SK-N-SH treated with all-trans-retinoic acid at 6 μM for 48 hours (cell line): Measurements from ENCODE around the gene CDH6.

Source experiments
- BACH2 ChIP-seq: fragments of 250-450 bp; sonication (Bioruptor Pico); IDR thresholded peaks from 2 replicates; pipeline ENCODE4 v1.9.0; 2021; ENCODE audit warnings: mild to moderate bottlenecking, borderline replicate concordance
- ESRRG ChIP-seq: fragments of 250-450 bp; sonication (Bioruptor Pico); IDR thresholded peaks from 2 replicates; pipeline ENCODE4 v1.6.1; 2021; ENCODE audit warnings: mild to moderate bottlenecking
- PPARA ChIP-seq: fragments of 250-450 bp; sonication (Bioruptor Pico); IDR thresholded peaks from 2 replicates; pipeline ENCODE4 v1.5.0; 2020; ENCODE audit warnings: mild to moderate bottlenecking, borderline replicate concordance
- TCF4 ChIP-seq: fragments of 250-450 bp; sonication (Bioruptor Pico); IDR thresholded peaks from 2 replicates; pipeline ENCODE4 v1.8.0; 2021; ENCODE audit warnings: mild to moderate bottlenecking, moderate library complexity, borderline replicate concordance
- TOX ChIP-seq: fragments of 250-450 bp; sonication (Bioruptor Pico); IDR thresholded peaks from 2 replicates; pipeline ENCODE4 v1.8.0; 2021; ENCODE audit warnings: mild to moderate bottlenecking, moderate library complexity, borderline replicate concordance
- ZC3H10 ChIP-seq: fragments of 250-450 bp; sonication (Bioruptor Pico); IDR thresholded peaks from 2 replicates; pipeline ENCODE4 v1.5.1; 2021; ENCODE audit warnings: mild to moderate bottlenecking, moderate library complexity
- ZFP3 ChIP-seq: fragments of 250-450 bp; sonication (Bioruptor Pico); IDR thresholded peaks from 2 replicates; pipeline ENCODE4 v1.5.0; 2020; ENCODE audit warnings: mild to moderate bottlenecking, moderate library complexity
- ZFP30 ChIP-seq: fragments of 450-650 bp; formaldehyde crosslinking; IDR thresholded peaks from 2 replicates; pipeline ENCODE4 v1.5.0; 2022; ENCODE audit warnings: mild to moderate bottlenecking, moderate library complexity
- ZNF565 ChIP-seq: fragments of 450-650 bp; formaldehyde crosslinking; conservative IDR thresholded peaks from 2 replicates; pipeline ENCODE4 v1.5.0; 2020; ENCODE audit warnings: low read depth, mild to moderate bottlenecking, moderate library complexity
- ZNF8 ChIP-seq: fragments of 450-650 bp; formaldehyde crosslinking; IDR thresholded peaks from 2 replicates; pipeline ENCODE4 v1.5.0; 2020; ENCODE audit warnings: mild to moderate bottlenecking, moderate library complexity
- TF ChIP-seq, protein P1 (sequence below): fragments of 250-450 bp; sonication (Bioruptor Pico); IDR thresholded peaks from 2 replicates; pipeline ENCODE4 v1.8.0; 2020; ENCODE audit warnings: mild to moderate bottlenecking, moderate library complexity, borderline replicate concordance
- TF ChIP-seq, protein P2 (sequence below): fragments of 250-450 bp; sonication (Bioruptor Pico); IDR thresholded peaks from 2 replicates; pipeline ENCODE4 v1.5.0; 2020; ENCODE audit warnings: mild to moderate bottlenecking, moderate library complexity
- TF ChIP-seq, protein P3 (sequence below): fragments of 250-450 bp; sonication (Bioruptor Pico); IDR thresholded peaks from 2 replicates; pipeline ENCODE4 v1.5.1; 2020; ENCODE audit warnings: low read depth, mild to moderate bottlenecking, moderate library complexity
- TF ChIP-seq, protein P4 (sequence below): fragments of 250-450 bp; sonication (Bioruptor Pico); IDR thresholded peaks from 2 replicates; pipeline ENCODE4 v1.5.1; 2021; ENCODE audit warnings: mild to moderate bottlenecking, moderate library complexity

DNA sequence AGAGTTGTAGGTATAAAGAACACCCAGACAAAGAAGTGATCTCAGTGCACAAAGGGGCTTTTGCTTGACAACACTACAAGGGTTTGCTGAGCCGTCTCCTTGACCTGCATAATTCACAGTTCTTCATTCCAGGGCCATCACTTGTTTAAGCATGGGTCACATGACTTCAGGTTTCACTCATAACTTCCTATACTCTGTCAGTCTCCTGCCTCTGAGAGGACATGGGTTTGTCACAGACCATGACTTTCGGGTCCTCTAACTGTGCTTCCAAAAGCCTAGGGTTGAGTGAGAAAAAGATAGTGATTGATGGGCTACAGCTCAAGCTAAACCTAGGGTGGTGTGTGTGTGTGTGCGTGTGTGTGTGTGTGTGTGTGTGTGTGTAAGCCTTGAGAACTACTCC lies 166.4 kb downstream of the CDH6 start:
- no peak for TF ChIP-seq ZFP30 (CRISPR knock-in tag)
- no peak for TF ChIP-seq TCF4
- TF ChIP-seq, protein P1, sequence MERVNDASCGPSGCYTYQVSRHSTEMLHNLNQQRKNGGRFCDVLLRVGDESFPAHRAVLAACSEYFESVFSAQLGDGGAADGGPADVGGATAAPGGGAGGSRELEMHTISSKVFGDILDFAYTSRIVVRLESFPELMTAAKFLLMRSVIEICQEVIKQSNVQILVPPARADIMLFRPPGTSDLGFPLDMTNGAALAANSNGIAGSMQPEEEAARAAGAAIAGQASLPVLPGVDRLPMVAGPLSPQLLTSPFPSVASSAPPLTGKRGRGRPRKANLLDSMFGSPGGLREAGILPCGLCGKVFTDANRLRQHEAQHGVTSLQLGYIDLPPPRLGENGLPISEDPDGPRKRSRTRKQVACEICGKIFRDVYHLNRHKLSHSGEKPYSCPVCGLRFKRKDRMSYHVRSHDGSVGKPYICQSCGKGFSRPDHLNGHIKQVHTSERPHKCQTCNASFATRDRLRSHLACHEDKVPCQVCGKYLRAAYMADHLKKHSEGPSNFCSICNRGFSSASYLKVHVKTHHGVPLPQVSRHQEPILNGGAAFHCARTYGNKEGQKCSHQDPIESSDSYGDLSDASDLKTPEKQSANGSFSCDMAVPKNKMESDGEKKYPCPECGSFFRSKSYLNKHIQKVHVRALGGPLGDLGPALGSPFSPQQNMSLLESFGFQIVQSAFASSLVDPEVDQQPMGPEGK (CRISPR knock-in tag), result no peak
- no peak for TF ChIP-seq ZC3H10 (CRISPR knock-in tag)
- TF ChIP-seq ZNF565 (CRISPR knock-in tag), result no peak
- no peak for TF ChIP-seq BACH2
- TF ChIP-seq, protein P2, sequence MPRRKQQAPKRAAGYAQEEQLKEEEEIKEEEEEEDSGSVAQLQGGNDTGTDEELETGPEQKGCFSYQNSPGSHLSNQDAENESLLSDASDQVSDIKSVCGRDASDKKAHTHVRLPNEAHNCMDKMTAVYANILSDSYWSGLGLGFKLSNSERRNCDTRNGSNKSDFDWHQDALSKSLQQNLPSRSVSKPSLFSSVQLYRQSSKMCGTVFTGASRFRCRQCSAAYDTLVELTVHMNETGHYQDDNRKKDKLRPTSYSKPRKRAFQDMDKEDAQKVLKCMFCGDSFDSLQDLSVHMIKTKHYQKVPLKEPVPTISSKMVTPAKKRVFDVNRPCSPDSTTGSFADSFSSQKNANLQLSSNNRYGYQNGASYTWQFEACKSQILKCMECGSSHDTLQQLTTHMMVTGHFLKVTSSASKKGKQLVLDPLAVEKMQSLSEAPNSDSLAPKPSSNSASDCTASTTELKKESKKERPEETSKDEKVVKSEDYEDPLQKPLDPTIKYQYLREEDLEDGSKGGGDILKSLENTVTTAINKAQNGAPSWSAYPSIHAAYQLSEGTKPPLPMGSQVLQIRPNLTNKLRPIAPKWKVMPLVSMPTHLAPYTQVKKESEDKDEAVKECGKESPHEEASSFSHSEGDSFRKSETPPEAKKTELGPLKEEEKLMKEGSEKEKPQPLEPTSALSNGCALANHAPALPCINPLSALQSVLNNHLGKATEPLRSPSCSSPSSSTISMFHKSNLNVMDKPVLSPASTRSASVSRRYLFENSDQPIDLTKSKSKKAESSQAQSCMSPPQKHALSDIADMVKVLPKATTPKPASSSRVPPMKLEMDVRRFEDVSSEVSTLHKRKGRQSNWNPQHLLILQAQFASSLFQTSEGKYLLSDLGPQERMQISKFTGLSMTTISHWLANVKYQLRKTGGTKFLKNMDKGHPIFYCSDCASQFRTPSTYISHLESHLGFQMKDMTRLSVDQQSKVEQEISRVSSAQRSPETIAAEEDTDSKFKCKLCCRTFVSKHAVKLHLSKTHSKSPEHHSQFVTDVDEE (CRISPR knock-in tag), result no peak
- no peak for TF ChIP-seq ESRRG (CRISPR knock-in tag)
- TF ChIP-seq, protein P3, sequence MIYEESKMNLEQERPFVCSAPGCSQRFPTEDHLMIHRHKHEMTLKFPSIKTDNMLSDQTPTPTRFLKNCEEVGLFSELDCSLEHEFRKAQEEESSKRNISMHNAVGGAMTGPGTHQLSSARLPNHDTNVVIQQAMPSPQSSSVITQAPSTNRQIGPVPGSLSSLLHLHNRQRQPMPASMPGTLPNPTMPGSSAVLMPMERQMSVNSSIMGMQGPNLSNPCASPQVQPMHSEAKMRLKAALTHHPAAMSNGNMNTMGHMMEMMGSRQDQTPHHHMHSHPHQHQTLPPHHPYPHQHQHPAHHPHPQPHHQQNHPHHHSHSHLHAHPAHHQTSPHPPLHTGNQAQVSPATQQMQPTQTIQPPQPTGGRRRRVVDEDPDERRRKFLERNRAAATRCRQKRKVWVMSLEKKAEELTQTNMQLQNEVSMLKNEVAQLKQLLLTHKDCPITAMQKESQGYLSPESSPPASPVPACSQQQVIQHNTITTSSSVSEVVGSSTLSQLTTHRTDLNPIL (CRISPR knock-in tag), result no peak
- TF ChIP-seq TOX (CRISPR knock-in tag), result no peak
- no peak for TF ChIP-seq ZFP3 (CRISPR knock-in tag)
- TF ChIP-seq, protein P4, sequence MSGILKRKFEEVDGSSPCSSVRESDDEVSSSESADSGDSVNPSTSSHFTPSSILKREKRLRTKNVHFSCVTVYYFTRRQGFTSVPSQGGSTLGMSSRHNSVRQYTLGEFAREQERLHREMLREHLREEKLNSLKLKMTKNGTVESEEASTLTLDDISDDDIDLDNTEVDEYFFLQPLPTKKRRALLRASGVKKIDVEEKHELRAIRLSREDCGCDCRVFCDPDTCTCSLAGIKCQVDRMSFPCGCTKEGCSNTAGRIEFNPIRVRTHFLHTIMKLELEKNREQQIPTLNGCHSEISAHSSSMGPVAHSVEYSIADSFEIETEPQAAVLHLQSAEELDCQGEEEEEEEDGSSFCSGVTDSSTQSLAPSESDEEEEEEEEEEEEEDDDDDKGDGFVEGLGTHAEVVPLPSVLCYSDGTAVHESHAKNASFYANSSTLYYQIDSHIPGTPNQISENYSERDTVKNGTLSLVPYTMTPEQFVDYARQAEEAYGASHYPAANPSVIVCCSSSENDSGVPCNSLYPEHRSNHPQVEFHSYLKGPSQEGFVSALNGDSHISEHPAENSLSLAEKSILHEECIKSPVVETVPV (CRISPR knock-in tag), result no peak
- no peak for TF ChIP-seq ZNF8 (CRISPR knock-in tag)
- TF ChIP-seq PPARA, result no peak
